GM12891 (cell line): ENCODE measurements around the gene TRIM65.

Experiments used
- DNase-seq: peaks from one replicate; pipeline ENCODE4 v3.0.0; 2011; ENCODE audit warnings: low spot score; ENCODE audit not compliant: insufficient read length
- FAIRE-seq: peaks from 2 replicates; lab custom pipeline; 2011; peaks lifted over from hg19 to GRCh38; lab: Jason Lieb, UNC
- PAX5 ChIP-seq: IDR thresholded peaks from 2 replicates; pipeline ENCODE4 v1.6.1; 2011; ENCODE audit warnings: low read length, moderate library complexity, mild to moderate bottlenecking; ENCODE audit not compliant: insufficient read depth, severe bottlenecking
- POLR2A ChIP-seq: IDR thresholded peaks from 2 replicates; pipeline ENCODE4 v1.6.1; 2011; ENCODE audit warnings: low read depth, low read length, control low read depth
- POLR2AphosphoS5 ChIP-seq: IDR thresholded peaks from 2 replicates; pipeline ENCODE4 v1.6.1; 2011; ENCODE audit warnings: low read depth, low read length, control low read depth
- POU2F2 ChIP-seq: IDR thresholded peaks from 2 replicates; pipeline ENCODE4 v1.6.1; 2011; ENCODE audit warnings: low read depth, mild to moderate bottlenecking, control low read depth, low read length, moderate library complexity
- SPI1 ChIP-seq: IDR thresholded peaks from 2 replicates; pipeline ENCODE4 v1.6.1; 2011; ENCODE audit warnings: low read depth, low read length, control low read depth
- TAF1 ChIP-seq: IDR thresholded peaks from 2 replicates; pipeline ENCODE4 v1.6.1; 2011; ENCODE audit warnings: low read depth, low read length, control low read depth

The TRIM65 gene

DNA sequence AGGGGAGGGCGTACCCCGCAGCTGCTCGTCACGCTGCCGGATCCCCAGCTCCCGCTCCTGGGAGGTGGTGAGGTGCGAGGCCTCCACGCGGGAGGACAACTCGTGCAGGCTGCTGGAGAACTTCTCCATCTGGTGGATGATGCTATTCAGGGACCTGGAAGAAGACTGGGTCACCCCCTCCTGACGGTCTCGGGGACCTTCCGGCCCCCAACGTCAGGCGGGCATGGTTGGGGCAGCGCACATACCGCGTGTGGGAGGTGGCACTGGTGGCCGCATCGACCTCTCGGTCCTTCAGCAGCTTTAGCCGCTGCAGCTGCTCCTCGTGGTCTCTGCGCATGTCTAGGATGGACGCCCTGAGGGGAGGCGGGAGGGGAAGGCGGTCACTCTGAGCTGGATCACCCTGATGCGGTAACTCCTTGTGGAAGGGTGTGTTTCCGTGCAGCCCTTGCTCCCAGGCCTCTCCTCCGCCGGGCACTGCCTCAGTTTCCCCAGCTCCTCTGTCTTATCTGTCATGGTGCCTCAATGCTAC, 21.2 kb upstream of the TRIM65 start:
- no peak for TF ChIP-seq POLR2A
- TF ChIP-seq POU2F2: no peak
- no peak for TF ChIP-seq POLR2AphosphoS5
- TF ChIP-seq TAF1: no peak
- TF ChIP-seq PAX5: no peak
- TF ChIP-seq SPI1: no peak
- FAIRE-seq: no peak
- DNase-seq: no peak

DNA sequence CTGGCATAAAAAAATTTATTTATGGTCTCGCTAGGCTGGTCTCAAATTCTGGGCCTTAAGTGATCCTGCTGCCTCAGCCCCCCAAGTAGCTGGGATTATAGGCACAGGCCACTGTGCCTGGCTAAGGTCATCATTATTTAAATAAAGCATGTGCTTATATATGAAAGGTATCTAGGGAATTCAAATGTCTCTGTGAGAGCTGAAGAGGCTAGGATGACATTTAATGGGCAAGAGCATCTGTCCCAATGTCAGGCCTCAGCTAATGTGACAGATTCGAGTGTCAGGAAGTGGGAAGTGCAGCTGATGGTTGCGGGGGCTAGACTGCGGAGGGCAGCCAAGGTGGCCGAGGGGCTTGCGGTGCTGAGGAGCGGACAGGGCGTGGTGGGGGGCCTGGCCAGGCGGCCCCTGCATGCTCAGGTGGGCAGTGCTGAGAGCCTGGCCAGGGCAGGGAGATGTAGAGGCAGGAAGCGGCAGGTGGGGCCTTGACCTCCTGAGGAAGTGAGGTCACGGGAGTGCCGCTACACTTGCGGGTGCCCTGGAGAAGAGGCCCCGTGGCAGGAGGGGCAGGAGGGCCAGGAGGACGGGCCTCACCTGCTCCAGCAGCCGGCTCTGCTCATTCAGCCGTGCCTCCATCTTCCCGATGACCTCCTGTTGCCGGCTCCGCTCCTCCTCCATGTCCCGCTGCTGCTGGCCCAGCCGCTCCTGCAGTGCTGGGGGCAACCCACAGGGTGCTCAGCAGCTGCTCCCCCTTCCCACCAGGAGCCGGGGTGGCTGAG, 20.6 kb upstream of the TRIM65 start:
- DNase-seq: no peak
- no peak for FAIRE-seq
- TF ChIP-seq PAX5 (no peak), TAF1 (no peak), POLR2AphosphoS5 (no peak), POU2F2 (no peak), SPI1 (no peak), POLR2A (no peak)

DNA sequence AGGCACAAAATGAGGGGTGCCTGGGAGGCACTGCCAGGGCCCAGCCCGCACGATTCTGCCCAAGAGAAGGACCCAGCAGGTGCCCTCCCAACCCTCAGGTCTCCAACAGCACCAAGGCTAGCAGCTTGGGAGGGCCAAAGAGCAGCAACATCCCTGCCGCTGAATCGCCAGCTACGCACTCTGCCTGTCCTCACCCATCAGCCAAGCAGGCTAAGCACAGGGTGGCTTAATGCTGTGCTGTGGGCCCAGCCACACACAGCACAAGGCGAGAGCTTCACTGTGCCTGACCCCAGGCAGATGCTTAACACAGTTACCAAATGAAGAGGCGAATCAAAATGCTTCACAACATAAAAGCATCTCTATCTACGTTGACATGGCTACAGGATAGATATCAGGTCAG, 18.5 kb upstream of the TRIM65 start:
- DNase-seq (no peak), FAIRE-seq (no peak)
- TF ChIP-seq POLR2AphosphoS5 (no peak), POU2F2 (no peak), POLR2A (no peak), TAF1 (no peak), PAX5 (no peak)

DNA sequence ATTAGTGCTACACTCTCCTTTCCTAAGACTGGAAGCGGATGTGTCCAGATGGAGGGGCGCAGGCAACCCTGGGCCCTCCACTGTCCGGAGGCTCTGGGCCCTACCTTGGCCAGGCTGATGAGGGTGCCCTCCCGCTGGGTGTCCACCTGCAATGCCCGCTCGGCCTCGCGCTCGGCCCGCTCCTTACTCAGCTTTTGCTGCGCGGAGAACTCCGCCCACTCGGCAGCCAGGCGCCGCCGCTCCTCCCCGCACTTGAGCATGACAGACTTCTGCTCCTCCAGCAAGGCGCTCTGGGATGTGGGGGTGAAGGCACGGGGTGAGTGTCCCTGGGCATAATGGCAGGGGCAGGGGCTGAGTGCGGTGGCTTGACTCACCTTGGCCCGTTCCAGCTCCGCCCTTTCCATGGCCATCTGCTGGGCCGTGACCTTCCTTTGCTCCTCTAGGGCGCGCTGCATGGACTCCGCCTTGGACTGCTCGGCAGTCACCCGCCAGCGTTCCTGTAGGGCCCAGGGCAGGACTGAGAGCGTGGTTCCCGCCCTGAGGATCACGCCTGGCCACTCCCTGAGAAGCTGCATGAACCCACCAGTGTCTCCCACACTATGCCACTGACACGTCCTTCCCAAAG, 18.0 kb upstream of the TRIM65 start:
- FAIRE-seq: no peak
- TF ChIP-seq POLR2AphosphoS5 (no peak), POU2F2 (no peak), POLR2A (no peak), TAF1 (no peak), PAX5 (no peak), SPI1 (no peak)
- no peak for DNase-seq

DNA sequence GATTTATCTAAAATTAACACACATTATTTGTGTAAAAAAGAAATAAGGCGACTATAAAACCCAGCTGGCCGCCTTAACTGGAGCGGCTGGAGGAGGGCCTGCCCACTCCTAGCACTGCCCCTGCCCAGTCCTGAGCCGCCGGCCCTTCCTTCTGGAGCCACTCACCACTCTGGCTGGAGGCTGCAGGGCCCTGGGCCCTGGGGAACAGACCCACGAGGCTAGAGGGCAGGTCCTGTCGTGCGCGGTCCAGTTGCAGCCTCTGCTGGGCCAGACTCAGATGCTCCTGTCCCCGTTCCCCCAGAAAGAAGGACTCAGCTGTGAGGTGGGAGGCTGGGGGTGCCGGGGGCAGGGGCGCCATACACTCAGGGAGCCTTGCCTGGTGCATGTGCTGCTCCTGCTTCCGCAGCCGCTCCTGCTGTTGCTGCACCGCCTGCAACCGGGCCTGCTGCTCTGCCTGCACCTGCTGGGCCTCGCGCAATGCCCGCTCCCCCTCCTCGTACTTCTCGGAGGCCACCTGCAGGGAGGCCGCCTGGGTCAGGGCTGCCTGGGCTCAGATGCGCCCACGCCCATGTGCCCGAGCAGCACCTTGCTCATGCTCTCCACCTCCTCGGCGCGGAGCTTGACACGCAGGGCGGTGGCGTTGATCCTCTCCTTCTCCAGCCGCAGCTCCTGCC, 16.9 kb upstream of the TRIM65 start:
- DNase-seq (no peak), FAIRE-seq (no peak)
- TF ChIP-seq POLR2AphosphoS5 (no peak), SPI1 (no peak), POU2F2 (no peak), PAX5 (no peak), POLR2A (no peak), TAF1 (no peak)

DNA sequence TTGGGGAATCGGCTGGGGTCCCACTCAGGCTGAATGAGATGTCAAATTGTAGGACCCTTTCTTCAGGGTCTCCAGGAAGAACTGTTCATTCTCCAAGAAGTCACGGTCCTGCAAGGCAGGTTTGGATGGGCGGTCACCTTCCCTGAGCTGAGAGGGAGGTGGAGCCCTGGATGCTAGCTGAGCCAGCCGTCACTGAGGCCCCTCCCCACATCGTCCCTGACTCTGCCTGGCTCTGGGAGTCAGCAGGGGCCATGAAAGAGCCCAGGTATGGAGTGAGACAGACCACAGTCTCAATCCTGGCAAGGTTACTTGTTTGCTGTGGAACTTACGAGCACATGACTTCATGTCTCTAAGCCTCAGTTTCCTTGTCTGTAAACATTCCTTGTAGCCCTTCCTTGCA, 13.9 kb upstream of the TRIM65 start:
- no peak for FAIRE-seq
- no peak for DNase-seq
- TF ChIP-seq SPI1 (no peak), PAX5 (no peak), TAF1 (no peak), POLR2AphosphoS5 (no peak), POLR2A (no peak), POU2F2 (no peak)

DNA sequence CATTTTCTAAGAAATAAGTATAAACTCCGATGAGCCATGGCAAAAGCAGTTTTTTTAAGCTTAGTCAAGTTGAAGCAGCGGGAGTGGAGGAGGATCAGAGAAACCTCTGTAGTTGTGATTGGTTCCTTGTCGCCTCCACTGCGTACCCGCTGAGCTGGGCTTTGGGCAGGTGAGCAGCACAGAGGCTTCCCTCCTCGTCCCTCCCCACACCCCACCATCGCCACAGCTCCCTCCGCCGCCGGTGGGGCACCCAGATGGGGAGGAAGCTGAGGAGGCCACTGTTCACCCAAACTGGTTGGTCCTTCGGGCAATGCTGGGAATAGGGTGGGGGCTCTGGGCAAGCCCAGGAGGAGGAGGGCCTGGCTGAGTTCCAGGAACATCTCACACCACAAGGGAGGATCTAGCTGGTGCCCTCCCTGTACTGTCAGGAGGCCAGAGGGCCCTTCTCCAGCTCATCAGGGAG, 13.1 kb upstream of the TRIM65 start:
- DNase-seq (no peak), FAIRE-seq (no peak)
- TF ChIP-seq SPI1 (no peak), TAF1 (no peak), POLR2A (no peak), POU2F2 (no peak), POLR2AphosphoS5 (no peak), PAX5 (no peak)

DNA sequence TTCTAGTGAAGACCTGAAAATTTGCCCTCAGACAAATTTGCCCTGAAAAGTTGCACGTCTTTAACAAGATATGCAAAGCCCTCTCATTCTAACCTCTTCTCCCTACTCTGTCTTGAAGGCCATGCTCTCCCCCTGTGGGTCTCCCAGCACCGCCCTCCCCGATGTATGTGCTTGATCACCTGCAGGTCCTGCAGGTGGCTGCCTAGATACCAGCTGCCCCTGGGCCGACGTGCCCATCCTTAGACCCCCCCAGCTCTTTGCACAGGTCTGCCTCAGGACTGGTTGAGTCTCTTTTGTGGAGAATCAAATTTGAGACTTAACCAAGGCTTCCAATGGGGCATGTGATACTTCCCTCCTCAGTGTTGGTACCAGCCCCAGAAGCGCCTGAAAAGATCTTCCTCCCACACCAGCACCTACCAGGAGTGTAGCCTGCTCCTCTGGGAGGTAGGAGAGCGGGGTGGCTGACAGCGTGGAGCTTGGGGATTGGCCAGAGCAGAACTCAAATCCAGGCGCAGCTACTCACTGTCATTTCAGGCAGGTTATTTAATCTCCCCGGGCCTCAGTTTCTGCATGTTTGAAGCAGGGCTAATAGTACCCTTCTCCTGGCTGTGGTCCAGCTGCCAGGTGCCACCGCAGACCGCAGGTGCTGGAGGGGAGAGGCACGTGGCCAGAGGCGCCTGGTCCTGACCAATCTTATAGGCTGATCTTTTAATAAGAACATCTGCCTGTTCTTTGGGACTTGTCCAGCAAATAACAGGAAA, 12.5 kb upstream of the TRIM65 start:
- DNase-seq: no peak
- no peak for FAIRE-seq
- no peak for TF ChIP-seq SPI1
- TF ChIP-seq POLR2A: no peak
- TF ChIP-seq POU2F2: no peak
- TF ChIP-seq TAF1: no peak
- no peak for TF ChIP-seq POLR2AphosphoS5
- TF ChIP-seq PAX5: no peak
